Upper lobe of right lung (tissue), 1 donor: ENCODE results near the gene FASN. TPM values are rescaled to one million over a fixed set of nuclear protein-coding genes. Genes with fewer than 3 reads are reported as not detected.

ENCODE experiments used
- ATAC-seq: fragments of 200-7000 bp; cut with Tn5 transposase; one replicate; pipeline ENCODE4 v1.9.1; 2020; ENCODE audit warnings: mild to moderate bottlenecking, moderate library complexity
- DNase-seq: peaks from one replicate; pipeline ENCODE4 v3.0.0-alpha.2; 2020
- H3K27ac ChIP-seq: fragments of 200-600 bp; one replicate; pipeline ENCODE4 v1.8.0; 2022
- H3K27me3 ChIP-seq: fragments of 200-600 bp; one replicate; pipeline ENCODE4 v1.8.0; 2022; ENCODE audit warnings: mild to moderate bottlenecking
- H3K36me3 ChIP-seq: fragments of 200-600 bp; one replicate; pipeline ENCODE4 v1.8.0; 2022
- H3K4me1 ChIP-seq: fragments of 200-600 bp; one replicate; pipeline ENCODE4 v1.8.0; 2022
- H3K4me3 ChIP-seq: fragments of 200-600 bp; one replicate; pipeline ENCODE4 v1.8.0; 2022; ENCODE audit warnings: mild to moderate bottlenecking
- H3K9me3 ChIP-seq: fragments of 200-600 bp; one replicate; pipeline ENCODE4 v1.8.0; 2022
- CTCF ChIP-seq: fragments of 200-600 bp; IDR thresholded peaks from one replicate; pipeline ENCODE4 v1.8.0; 2022; ENCODE audit warnings: antibody characterized with exemption
- intact Hi-C: fragments of 100-400 bp; cut with DNase I; formaldehyde crosslinking; loops from one replicate; pipeline ENCODE4 v1.11.0; 2022
- total RNA-seq: library from RNA; stranded (reverse); fragmentation: NEBNext Ultra II Directional; extraction: Animal tissue kit (Norgen Biotek cat#: 25700); gene quantifications from one replicate; pipeline ENCODE4 v1.2.1, GENCODE V29; 2021
- donor health status: DM: no; HTN: yes; CAD: no; lungs with severe emphysema.

The FASN gene
- total RNA-seq, 1 donor from 2014 or later, result 432 TPM

GRCh38 chr17:82098939-82099763, 1.1 kb upstream of the FASN start:
- no peak for DNase-seq
- H3K27ac ChIP-seq, result peak overlapping the region; percentile 90
- TF ChIP-seq CTCF, result no peak
- H3K4me3 ChIP-seq, result peak overlapping the region; percentile 78
- no peaks in the 10 kb centered on the region for H3K27me3 ChIP-seq
- H3K4me1 ChIP-seq, result peaks cover 29% of the 10 kb centered on the region
- intact Hi-C loops, result no loop called here
- peaks cover 19% of the 10 kb centered on the region for H3K36me3 ChIP-seq
- H3K9me3 ChIP-seq, result no peaks in the 10 kb centered on the region
- peak; percentile 4 for ATAC-seq

GRCh38 chr17:82097919-82098168, 192 bp downstream of the FASN start:
- H3K4me3 ChIP-seq, result peak overlapping the region; percentile 78
- DNase-seq (no peak), ATAC-seq (no peak)
- H3K36me3 ChIP-seq, result peaks cover 32% of the 10 kb centered on the region
- peaks cover 20% of the 10 kb centered on the region for H3K4me1 ChIP-seq
- TF ChIP-seq CTCF, result no peak
- H3K9me3 ChIP-seq, result no peaks in the 10 kb centered on the region
- no peaks in the 10 kb centered on the region for H3K27me3 ChIP-seq
- intact Hi-C loops, result no loop called here
- peak overlapping the region; percentile 92 for H3K27ac ChIP-seq

- Histone ChIP-seq H3K27me3 (no peaks in the 10 kb centered on the region), H3K4me3 (peak overlapping the region; percentile 78), H3K27ac (peak overlapping the region; percentile 92), H3K9me3 (no peaks in the 10 kb centered on the region), H3K4me1 (peaks cover 20% of the 10 kb centered on the region), H3K36me3 (peaks cover 37% of the 10 kb centered on the region)
- peak; percentile 17 for ATAC-seq
- intact Hi-C loops, result no loop called here
- DNase-seq, result peak; percentile 87
- no peak for TF ChIP-seq CTCF
Measured at GRCh38 chr17:82097184-82097918, 685 bp downstream of the FASN start.

DNA sequence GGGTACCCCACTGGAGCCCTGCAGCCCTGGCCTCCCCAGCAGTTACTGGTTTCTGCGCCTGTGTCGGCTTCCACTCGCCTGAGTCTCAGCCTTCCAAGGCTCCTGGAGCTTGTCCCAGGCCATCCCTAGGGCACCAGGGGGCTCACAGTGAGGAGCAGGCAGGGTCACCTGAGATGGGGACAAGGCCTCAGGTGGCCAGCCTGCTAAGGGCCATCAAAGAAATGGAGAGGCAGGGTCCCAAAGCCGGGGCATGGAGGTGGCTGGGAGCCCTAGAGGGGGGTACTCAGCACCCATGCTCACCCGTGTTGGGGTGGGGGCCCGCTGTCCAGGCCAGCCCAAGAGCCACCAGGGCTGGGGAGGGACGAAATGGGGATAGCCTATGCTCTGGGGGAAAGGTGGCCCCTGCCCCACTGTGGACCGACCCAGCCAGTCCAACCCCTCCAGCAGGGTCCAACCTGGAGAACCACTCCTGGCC, 1.3 kb downstream of the FASN start:
- H3K4me3 ChIP-seq, result peak overlapping the region; percentile 78
- H3K36me3 ChIP-seq, result peaks cover 43% of the 10 kb centered on the region
- intact Hi-C loops, result no loop called here
- H3K9me3 ChIP-seq, result no peaks in the 10 kb centered on the region
- TF ChIP-seq CTCF, result no peak
- no peaks in the 10 kb centered on the region for H3K27me3 ChIP-seq
- H3K4me1 ChIP-seq, result peaks cover 20% of the 10 kb centered on the region
- peak overlapping the region; percentile 92 for H3K27ac ChIP-seq
- ATAC-seq (no peak), DNase-seq (no peak)

- peaks cover 50% of the 10 kb centered on the region for H3K36me3 ChIP-seq
- intact Hi-C loops, result no loop called here
- TF ChIP-seq CTCF, result no peak
- peaks cover 20% of the 10 kb centered on the region for H3K4me1 ChIP-seq
- H3K4me3 ChIP-seq, result peak overlapping the region; percentile 78
- ATAC-seq (no peak), DNase-seq (no peak)
- H3K27ac ChIP-seq, result peak overlapping the region; percentile 92
- no peaks in the 10 kb centered on the region for H3K27me3 ChIP-seq
- H3K9me3 ChIP-seq, result no peaks in the 10 kb centered on the region
Measured at GRCh38 chr17:82095777-82096708, 2.0 kb downstream of the FASN start.
